NCI-H748 (cell line): ENCODE results near the gene DDX51.
A peak's percentile ranks its signal among the peaks of the same experiment; 100 is the strongest.

Experiments
- DNase-seq: peaks from one replicate; lab custom pipeline; 2025; ENCODE audit not compliant: unreplicated experiment; lab: John Stamatoyannopoulos, UW

Gene DDX51

DNA sequence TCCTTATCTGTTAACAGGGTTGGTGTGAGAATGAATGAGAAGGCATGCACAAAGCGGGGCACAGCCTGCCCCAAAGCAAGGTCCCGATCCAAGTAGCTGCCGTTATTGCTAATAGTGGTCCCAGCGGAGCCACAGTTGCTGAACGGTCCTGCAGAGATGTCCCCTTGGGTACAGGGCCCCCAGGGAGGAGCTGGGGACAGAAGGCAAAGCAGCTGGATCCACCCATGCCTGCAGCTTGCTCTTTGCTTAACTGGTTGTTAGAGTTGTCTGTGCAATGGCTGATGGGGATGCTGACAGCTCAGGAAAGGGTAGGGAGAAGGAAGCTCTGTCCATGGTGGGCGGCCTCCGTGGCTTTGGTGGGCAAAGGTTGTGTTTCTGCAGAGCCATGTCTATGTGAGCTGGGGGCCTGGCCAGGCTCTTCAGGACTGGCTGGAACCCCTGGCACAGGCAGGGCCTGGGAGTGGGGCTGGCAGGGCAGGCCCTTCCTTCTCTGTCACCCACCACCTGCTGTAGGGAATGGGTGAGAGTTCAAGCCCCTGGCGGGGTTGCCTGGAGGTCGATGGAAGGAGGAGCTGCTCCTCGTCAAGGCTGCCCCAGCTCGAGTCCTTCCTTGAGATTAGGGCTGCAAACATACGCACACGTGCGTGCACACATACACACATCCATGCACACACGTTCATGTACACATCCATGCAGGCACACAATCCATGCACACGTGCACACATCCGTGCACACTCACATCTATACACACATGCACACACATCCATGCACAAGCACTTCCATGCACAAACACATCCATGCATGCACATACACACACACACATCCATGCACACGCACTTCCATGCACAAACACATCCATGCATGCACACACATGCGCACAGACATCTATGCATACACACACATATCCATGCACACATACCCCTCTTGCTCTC lies 35.6 kb upstream of the DDX51 start:
- no peak for DNase-seq

DNA sequence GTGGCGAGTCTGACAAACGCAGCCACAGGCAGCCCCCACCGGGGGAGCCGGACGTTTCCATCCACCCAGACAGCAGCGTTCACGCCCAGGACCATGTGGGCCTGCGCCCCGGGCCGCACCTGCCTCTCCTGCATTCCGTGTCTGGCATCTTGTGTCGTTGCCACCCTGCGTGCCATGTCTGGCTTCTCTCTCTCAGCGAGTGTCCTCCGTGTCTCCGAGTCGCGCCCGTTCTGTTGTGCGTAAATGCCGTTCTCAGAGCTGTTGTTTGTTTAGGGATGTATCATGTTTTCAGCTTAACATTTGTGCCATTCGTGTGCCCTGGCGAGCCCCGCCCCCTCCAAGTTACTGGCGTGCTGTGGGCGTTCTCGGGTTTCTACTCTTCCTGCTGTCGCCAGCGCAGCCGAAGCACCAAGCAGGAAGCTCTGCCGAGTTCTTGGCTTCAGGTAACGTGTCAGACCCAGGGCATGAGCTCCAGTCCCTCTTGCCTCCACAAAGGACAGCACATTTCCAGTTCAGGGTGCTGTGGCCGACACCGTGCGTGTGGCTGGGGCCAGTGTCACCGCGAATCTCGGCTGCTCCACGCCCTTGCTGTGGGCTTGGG lies 34.8 kb upstream of the DDX51 start:
- peak; percentile 79 for DNase-seq

DNA sequence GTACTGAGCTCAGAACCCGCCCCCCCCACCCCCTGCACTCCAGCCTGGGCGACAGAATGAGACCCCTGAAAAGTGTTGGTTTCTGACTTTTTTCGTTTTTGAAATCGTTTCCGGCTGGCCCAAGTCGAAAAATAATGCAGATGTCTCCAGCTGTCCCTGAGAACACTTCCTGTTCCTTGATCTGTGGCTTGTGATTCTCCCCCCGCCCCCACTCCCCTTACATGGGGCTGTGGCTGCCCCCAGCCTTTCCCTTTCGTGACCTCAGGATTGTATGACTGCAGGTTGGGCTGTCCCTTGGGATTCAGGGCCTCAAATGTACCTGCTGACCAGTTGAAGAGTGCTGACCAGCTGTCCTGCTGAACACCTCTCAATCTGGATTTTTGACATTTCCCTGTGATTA lies 34.2 kb upstream of the DDX51 start:
- no peak for DNase-seq

GRCh38 chr12:132176920-132177551 lies 32.9 kb upstream of the DDX51 start:
- no peak for DNase-seq

GRCh38 chr12:132176385-132176919 lies 32.3 kb upstream of the DDX51 start:
- no peak for DNase-seq

DNA sequence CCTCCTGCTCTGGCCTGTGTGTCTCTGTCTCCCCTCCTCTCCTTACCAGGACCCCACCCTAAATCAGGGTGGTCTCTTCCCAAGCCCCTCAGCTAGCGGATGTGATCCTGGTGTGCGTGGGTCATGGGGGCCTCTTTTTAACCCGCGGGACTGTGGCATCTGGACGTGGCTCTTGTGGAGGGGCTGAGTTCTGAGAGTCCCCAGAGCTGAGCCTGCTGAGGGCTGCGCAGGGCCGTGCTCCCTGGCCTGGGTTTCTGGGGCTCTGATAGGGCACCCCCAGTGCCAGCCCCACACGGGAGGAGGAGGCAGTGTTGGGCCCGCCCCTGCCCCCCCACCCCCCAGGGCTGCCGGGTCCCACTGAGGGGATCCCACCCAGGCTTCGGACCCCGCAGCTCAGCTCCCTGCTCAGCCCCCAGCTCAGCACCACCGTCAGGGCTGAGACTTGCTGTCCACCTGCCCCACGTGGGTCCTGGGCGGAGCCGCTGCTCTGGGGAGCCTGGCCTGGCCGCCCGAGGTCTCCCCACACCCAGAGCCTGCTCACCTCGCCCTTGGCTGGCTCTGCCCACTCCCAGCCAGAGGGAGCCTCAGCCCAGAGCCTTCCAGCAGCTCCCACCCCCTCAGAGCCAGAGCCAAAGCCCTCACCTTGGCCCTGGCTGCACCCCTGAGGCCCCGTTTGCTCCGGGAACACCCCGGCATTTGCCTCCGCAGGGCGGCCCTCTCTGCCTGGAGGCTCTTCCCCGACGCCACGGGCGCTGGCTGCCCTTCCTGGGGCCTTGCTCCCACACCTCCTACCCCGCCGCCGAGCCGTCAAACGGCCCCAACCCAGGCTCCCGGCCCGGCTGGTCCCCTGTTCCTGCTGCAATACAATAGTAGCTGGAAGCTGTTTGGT lies 31.6 kb upstream of the DDX51 start:
- no peak for DNase-seq

DNA sequence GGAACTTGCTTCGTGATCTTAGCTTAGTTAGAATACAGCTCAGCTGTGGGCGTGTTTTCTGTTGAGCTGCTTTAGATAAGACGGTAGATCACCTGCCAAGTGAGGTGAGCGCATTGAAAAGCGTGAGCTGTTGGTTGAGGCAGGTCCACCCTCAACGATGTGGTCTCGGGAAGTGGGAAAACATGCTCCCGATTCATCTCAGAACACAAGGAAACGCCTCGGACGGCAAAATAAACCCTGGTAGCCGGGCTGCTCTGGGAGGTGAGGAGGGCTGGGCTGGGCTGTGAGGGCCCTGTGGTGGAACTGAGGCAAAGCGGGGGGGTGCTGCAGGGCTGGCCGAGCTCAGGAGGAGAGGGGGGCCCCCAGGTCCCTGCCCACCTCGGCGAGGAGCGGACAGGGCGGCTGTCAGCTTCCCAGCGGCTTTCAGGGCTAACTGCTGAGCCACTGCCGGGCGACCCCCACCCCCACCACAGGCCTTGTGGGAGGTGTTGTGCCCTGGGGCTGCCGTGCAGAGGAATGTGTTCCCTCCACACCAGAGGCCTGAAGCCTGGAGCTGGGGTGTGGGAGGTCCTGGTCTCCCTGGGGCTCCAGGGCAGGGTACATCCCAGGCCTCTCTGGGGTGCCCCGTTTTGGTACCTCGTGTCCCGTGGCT lies 30.8 kb upstream of the DDX51 start:
- DNase-seq: no peak

DNA sequence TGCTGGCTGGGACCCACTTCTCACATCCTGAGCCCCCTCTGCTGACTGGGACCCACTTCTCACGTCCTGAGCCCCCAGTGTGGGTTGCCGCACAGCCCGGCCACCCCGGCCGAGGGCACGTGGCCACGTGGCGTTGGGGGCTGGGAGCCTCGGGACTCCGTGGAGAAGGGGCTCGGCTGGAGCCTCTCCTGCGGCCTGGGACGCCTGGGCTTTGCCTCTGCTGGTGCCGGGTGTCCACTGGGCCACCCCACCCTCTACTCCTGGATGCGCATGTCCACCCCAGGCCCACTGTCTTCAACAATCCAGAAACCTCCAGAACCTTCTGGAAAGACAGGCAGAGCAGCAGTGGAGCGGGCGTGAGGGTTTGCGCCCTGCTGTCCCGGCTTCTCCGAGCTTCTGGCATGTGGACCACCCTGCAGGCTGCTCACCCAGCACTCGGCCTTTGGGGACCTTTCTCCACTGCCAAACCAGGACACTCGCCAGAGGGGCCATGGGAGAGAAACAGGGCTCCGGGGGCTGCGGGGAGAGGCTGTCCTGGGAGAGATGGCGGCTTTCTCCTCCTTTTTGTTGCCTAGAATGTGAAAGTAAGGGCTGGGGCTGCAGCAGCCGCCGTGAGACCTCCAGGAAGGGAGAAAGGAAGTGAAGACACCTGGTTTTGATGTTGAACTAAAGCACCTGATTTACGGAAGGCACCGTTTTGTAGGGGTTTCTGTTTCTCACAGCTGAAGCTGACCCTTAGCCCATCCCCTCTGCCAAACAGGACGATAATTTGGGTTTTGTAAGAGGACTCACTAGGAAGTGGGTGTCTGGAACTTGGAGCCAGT lies 30.1 kb upstream of the DDX51 start:
- DNase-seq: no peak

GRCh38 chr12:132173135-132174014 lies 29.3 kb upstream of the DDX51 start:
- no peak for DNase-seq

GRCh38 chr12:132172619-132173018 lies 28.5 kb upstream of the DDX51 start:
- no peak for DNase-seq

- no peak for DNase-seq
These were observed 27.9 kb upstream of the DDX51 start for GRCh38 chr12:132171968-132172521.

DNA sequence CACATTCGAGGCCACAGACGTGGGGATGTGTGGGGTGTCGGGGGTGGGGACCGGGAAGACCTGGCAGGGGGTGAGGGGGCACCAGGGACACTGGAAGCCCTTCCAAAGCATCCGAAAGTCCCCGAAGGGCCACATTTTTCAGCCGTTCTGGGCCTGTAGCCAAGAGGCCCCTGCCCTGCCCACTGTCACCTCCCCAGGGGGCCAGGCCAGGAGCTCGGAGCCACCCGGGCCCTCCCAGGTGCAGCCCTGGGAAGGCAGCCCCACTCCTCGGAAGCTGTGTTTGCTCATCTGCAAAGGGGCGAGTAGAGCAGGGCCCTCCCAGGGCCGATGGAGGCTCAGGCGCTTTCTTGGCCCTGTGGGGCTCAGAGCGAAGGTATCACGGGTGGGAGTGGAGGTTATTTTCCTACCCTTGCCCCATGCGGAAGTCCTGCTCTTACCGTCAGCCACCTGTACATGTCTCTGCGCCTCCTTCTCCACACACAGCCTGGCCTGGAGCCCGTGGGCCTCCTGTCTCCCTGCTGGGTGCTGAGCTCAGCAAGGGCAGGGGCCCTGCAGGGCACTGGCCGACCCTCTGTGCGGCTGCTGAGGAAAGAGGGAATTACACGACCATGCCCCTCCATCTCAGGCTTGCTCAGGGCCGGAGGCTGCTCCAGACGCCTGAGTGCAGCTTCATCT lies 27.3 kb upstream of the DDX51 start:
- DNase-seq: no peak

- DNase-seq: no peak
These were observed 26.6 kb upstream of the DDX51 start for GRCh38 chr12:132170637-132171292.

DNA sequence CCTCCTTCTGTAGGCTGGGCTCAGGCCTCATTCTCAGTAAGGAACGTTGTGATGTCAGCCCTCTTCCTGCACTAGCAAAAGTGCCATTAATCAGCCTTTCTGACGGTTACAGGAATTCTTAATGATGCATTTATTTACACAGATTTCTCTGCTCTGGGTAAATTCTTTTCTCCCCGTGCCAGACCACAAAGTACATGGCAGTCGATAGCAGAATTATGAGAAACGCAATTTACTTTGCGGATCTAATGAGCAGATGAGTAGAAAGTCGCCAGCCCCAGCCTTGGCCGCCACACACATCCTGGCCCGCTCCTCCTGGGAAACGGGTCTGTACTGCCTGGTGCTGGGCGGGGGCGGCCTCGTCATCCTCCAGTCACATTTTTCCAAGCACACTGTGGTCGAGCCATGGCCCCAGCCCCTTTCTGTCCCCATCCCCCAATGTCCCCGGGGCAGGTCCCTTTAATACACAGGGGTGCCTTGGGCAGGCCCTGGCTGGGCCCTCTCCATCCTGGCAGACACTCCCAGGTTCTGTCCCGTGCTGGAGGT lies 26.0 kb upstream of the DDX51 start:
- peak; percentile 25 for DNase-seq

DNA sequence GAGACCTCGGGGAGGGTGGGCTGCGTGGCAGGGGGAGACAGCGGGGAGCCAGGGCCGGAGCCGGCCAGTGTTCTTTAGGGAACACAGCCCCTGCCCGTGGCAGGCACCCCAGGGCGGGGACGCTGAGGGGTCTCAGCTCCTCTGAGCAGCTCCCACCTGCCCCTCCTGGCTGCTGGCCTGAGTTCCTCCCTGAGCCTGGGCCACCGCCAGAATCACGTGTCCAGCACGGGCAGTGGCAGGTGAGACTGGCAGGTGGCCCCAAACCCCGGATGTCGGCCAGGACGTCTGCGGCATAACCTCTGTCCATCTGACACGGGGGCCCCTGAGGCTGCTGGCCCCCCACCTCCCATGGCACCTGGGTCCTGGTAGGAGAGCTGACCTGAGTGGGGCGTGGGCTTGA lies 25.3 kb upstream of the DDX51 start:
- DNase-seq: no peak

DNA sequence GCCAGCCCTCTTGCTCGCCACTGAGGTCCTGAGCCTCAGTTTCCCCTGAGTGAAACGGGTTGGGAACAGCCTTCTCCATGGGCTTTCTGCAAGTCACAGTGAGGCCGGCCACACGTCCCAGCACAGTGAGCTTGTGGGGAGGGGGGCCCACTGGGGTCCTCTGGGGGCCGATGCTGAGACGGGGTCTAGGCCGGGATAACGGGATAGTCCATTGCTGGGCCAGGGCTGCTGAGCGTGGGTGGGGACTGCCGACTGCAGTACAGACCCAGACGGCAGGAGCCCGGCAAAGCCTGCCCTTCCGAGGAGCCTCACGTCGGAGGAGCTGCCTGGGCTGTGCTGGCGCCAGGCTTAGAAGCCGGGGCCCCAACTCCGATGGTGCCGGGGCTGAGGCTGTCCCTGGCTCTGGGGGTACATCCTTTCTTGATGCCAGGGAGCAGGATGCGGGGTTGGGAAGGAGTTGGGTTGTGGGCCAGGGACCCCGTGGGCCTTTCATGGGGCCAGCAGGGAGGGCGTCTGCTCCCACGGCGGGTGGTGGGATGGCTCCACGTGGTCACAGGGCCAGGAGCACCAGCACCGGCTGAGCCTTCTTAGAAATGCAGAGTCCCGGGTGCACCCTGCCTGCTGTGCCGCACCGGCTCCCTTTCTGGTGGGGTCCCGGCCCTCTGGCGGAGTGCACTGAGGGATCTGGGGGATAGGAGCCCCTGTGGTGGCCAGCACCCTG lies 24.4 kb upstream of the DDX51 start:
- DNase-seq: no peak
